Thoracic aorta (tissue), 2 donors: ENCODE data around the gene SLC28A3. TPM values are rescaled to one million over a fixed set of nuclear protein-coding genes. Genes with fewer than 3 reads are reported as not detected.

ENCODE experiments used
- ATAC-seq: fragments of 150-250 bp; one replicate; pipeline ENCODE4 v1.8.0; 2017; ENCODE audit warnings: low read depth; ENCODE audit not compliant: insufficient number of reproducible peaks, low FRiP score
- DNase-seq: peaks from one replicate; pipeline ENCODE4 v3.0.0-alpha.2; 2020; ENCODE audit warnings: low spot score
- H3K27ac ChIP-seq, 2 donors: fragments of 200-600 bp; sonication (generic); 1 replicate in 1 of 2; 2 replicates in 1 of 2; pipeline ENCODE4 v1.5.1; 2016; ENCODE audit warnings: mild to moderate bottlenecking in 2 of 2, moderate library complexity in 2 of 2
- H3K27me3 ChIP-seq: fragments of 200-600 bp; sonication (generic); replicated peaks from 2 replicates; pipeline ENCODE4 v1.6.0; 2016; ENCODE audit warnings: mild to moderate bottlenecking; ENCODE audit not compliant: insufficient read depth
- H3K36me3 ChIP-seq: fragments of 200-600 bp; sonication (generic); one replicate; pipeline ENCODE4 v1.5.1; 2016
- H3K4me1 ChIP-seq, 2 donors: fragments of 200-600 bp; sonication (generic); 1 replicate in 1 of 2; 2 replicates in 1 of 2; pipeline versions ENCODE4 v1.5.1 to v1.6.0; 2016; ENCODE audit warnings: low read depth in 2 of 2, mild to moderate bottlenecking in 1 of 2; ENCODE audit not compliant: control insufficient read depth in 1 of 2
- H3K4me3 ChIP-seq: fragments of 200-600 bp; sonication (generic); 2 replicates; pipeline ENCODE4 v1.5.1; 2016; ENCODE audit warnings: mild to moderate bottlenecking
- H3K9me3 ChIP-seq: fragments of 200-600 bp; sonication (generic); 2 replicates; pipeline ENCODE4 v1.5.1; 2016
- CTCF ChIP-seq: fragments of 200-600 bp; sonication (generic); IDR thresholded peaks from one replicate; pipeline ENCODE4 v1.5.1; 2019; ENCODE audit warnings: antibody characterized with exemption
- total RNA-seq, 2 donors: library from RNA; depleted of rRNA; stranded (reverse); fragments of >200 nt; gene quantifications; one replicate each; pipeline versions ENCODE4 v1.1.0 to v1.2.3, GENCODE V29; 2016

SLC28A3 gene
- total RNA-seq, 2 donors from 2014 or later, result 0.21 TPM; not detected in 1

DNA sequence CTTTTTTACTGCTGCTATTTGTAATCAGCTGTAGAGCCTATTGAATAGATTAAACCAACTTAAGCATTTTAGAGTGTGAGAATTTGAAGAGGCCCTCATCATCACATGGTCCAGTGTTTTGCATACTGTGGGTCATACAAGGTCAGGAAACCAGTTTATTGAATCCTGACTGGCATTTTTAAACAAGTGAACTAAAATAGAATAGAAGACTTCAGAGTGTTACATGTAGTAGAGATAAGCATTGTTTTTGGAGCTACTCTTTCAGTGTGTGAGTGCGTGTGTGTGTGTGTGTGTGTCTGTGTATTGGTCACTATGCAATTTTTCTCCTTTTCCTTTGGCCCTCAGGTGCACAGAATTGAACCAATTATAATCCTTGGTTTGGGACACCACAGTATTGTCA is 114.4 kb downstream of the SLC28A3 start:
- Histone ChIP-seq H3K27me3 (no peaks in the 10 kb centered on the region), H3K27ac (no peak overlapping the region), H3K4me1 (no peaks in the 10 kb centered on the region), H3K4me3 (no peak overlapping the region), H3K9me3 (no peaks in the 10 kb centered on the region), H3K36me3 (no peaks in the 10 kb centered on the region)
- no peak for TF ChIP-seq CTCF
- ATAC-seq (no peak), DNase-seq (no peak)
